ENCODE measurements around the gene TRIM63. TPM values are rescaled to one million over a fixed set of nuclear protein-coding genes. Genes with fewer than 3 reads are reported as not detected.

The TRIM63 gene
- total RNA-seq, 1 experiment from 2014 or later, result not detected

DNA sequence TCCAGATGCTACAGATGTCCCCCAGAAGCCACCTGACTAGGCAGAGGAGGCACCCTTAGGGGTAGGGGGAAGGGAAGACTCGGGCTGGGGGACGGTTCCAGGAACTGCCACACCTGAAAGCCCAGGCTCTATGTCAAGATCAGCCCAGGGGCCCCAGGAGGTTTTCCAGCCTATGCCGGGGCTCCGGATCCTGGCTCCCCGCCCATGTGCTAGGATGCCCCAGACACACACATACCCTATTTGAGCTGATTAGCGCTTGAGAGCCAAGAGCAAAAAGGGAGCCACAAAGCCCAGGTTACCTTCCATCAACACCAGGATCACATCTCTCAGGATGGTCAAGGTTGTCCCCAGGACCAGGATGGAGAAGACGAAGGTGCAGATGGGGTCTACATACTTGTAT lies 26.0 kb downstream of the TRIM63 start:
- H3K27me3 ChIP-seq (ENCODE audit: control insufficient read depth, insufficient read depth, low read length), result peaks cover 1% of the 10 kb centered on the region; the same call in 1 of the 2 replicates
- POLR2A ChIA-PET, result no interaction called here

DNA sequence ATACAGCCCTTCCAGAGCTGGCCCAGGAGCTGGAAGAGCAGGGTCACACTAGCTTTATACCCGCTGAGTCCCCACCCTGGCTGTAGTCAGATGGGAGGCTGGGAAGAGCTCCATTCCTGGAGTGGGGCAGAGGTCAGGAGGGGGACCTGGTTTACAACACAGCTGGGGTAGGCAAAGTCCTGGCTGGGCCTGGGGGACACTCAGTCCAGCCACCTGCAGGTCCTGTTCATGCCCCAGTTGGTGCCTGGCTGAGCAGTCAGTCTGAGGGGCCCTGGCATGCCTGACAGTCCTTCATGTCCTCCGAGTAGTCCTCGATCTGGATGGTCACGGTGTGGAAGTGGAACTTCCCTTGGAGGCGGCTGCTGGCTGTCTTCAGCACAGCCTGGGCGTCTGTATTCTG lies 28.5 kb downstream of the TRIM63 start:
- H3K4me1 ChIP-seq (ENCODE audit: control insufficient read depth, insufficient read depth, low read length), result peaks cover 14% of the 10 kb centered on the region
- H3K27me3 ChIP-seq (ENCODE audit: control insufficient read depth, insufficient read depth, low read length), result no peaks in the 10 kb centered on the region
- peaks cover 2% of the 10 kb centered on the region; the same call in 1 of the 2 replicates for H3K36me3 ChIP-seq (ENCODE audit: control insufficient read depth, insufficient read depth, low read length)
- ChIA-PET POLR2A (no interaction called here), CTCF (no interaction called here)
- no peak for DNase-seq (ENCODE audit: low read depth, low spot score)
- intact Hi-C loops (cut with micrococcal nuclease; ENCODE audit: unreplicated experiment) (loop anchor here (5.0 to 10.0 kb wide), 3 partner anchors 56 to 108 kb away; partner anchors contain the start of gene PDIK1L), in situ Hi-C loops (cut with HindIII; ENCODE audit: low pct_unique_long_range_greater_than_20kb, low sequenced_read_pairs) (no loop called here)
- BruUV-seq (replicated peaks), result no TSS peak
- H3K27ac ChIP-seq (ENCODE audit: low read length), result no peak overlapping the region
- H3K9me3 ChIP-seq (ENCODE audit: control insufficient read depth, insufficient read depth, low read depth, low read length), result no peaks in the 10 kb centered on the region
- TF ChIP-seq POLR2AphosphoS5 (IDR thresholded peaks at IDR 0.05; ENCODE audit: low read depth, low read length) (no peak), SIN3A (IDR thresholded peaks at IDR 0.05; ENCODE audit: borderline replicate concordance, insufficient read depth, low read depth, low read length) (no peak)
- TF ChIP-seq, protein P1, sequence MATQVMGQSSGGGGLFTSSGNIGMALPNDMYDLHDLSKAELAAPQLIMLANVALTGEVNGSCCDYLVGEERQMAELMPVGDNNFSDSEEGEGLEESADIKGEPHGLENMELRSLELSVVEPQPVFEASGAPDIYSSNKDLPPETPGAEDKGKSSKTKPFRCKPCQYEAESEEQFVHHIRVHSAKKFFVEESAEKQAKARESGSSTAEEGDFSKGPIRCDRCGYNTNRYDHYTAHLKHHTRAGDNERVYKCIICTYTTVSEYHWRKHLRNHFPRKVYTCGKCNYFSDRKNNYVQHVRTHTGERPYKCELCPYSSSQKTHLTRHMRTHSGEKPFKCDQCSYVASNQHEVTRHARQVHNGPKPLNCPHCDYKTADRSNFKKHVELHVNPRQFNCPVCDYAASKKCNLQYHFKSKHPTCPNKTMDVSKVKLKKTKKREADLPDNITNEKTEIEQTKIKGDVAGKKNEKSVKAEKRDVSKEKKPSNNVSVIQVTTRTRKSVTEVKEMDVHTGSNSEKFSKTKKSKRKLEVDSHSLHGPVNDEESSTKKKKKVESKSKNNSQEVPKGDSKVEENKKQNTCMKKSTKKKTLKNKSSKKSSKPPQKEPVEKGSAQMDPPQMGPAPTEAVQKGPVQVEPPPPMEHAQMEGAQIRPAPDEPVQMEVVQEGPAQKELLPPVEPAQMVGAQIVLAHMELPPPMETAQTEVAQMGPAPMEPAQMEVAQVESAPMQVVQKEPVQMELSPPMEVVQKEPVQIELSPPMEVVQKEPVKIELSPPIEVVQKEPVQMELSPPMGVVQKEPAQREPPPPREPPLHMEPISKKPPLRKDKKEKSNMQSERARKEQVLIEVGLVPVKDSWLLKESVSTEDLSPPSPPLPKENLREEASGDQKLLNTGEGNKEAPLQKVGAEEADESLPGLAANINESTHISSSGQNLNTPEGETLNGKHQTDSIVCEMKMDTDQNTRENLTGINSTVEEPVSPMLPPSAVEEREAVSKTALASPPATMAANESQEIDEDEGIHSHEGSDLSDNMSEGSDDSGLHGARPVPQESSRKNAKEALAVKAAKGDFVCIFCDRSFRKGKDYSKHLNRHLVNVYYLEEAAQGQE (IDR thresholded peaks at IDR 0.05; ENCODE audit: insufficient read depth in 1 of 2, low read depth in 2 of 2, low read length in 1 of 2), result no peak
- TF ChIP-seq, protein P2, sequence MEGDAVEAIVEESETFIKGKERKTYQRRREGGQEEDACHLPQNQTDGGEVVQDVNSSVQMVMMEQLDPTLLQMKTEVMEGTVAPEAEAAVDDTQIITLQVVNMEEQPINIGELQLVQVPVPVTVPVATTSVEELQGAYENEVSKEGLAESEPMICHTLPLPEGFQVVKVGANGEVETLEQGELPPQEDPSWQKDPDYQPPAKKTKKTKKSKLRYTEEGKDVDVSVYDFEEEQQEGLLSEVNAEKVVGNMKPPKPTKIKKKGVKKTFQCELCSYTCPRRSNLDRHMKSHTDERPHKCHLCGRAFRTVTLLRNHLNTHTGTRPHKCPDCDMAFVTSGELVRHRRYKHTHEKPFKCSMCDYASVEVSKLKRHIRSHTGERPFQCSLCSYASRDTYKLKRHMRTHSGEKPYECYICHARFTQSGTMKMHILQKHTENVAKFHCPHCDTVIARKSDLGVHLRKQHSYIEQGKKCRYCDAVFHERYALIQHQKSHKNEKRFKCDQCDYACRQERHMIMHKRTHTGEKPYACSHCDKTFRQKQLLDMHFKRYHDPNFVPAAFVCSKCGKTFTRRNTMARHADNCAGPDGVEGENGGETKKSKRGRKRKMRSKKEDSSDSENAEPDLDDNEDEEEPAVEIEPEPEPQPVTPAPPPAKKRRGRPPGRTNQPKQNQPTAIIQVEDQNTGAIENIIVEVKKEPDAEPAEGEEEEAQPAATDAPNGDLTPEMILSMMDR (IDR thresholded peaks at IDR 0.05), result no peak
- ATAC-seq, result no peak
- no peak overlapping the region for H3K4me3 ChIP-seq (ENCODE audit: low read depth in 2 of 2, low read length in 2 of 2)

More for the DNA sequence above, 26.0 kb downstream of the TRIM63 start:
- TF ChIP-seq, protein P2 (IDR thresholded peaks at IDR 0.05), result no peak
- TF ChIP-seq TCF7L2 (IDR thresholded peaks at IDR 0.05; ENCODE audit: low read depth, low read length) (no peak), SIN3A (IDR thresholded peaks at IDR 0.05; ENCODE audit: borderline replicate concordance, insufficient read depth, low read depth, low read length) (no peak), POLR2AphosphoS5 (IDR thresholded peaks at IDR 0.05; ENCODE audit: low read depth, low read length) (no peak)
- TF ChIP-seq, protein P1 (IDR thresholded peaks at IDR 0.05; ENCODE audit: insufficient read depth in 1 of 2, low read depth in 2 of 2, low read length in 1 of 2), result no peak
- CTCF ChIA-PET, result no interaction called here
- ATAC-seq (no peak), DNase-seq (ENCODE audit: low read depth, low spot score) (no peak)
- H3K36me3 ChIP-seq (ENCODE audit: control insufficient read depth, insufficient read depth, low read length), result no peaks in the 10 kb centered on the region
- BruUV-seq (replicated peaks), result no TSS peak
- H3K9me3 ChIP-seq (ENCODE audit: control insufficient read depth, insufficient read depth, low read depth, low read length), result no peaks in the 10 kb centered on the region
- intact Hi-C loops (cut with micrococcal nuclease; ENCODE audit: unreplicated experiment), result no loop called here
- in situ Hi-C loops (cut with HindIII; ENCODE audit: low pct_unique_long_range_greater_than_20kb, low sequenced_read_pairs), result no loop called here
- H3K27ac ChIP-seq (ENCODE audit: low read length), result no peak overlapping the region
- no peak overlapping the region for H3K4me3 ChIP-seq (ENCODE audit: low read depth in 2 of 2, low read length in 2 of 2)
- H3K4me1 ChIP-seq (ENCODE audit: control insufficient read depth, insufficient read depth, low read length), result peaks cover 8% of the 10 kb centered on the region

Data from Panc1 (cell line).